C1 segment of cervical spinal cord (tissue), 14 donors: ENCODE data around the gene SFTA2.
"Not testable (repeated sequence)": the region's sequence is repeated elsewhere in the genome, so short reads cannot be mapped to it uniquely, and the experiment has no call there.

Source experiments
- DNase-seq, 14 donors: peaks; one replicate each; lab custom pipeline; 2025; lab: John Stamatoyannopoulos, UW

Gene SFTA2

GRCh38 chr6:30912746-30913520, 19.0 kb downstream of the SFTA2 start:
- peak in 1 of 14 donors; percentile 12 for DNase-seq

GRCh38 chr6:30910473-30910872, 21.5 kb downstream of the SFTA2 start:
- DNase-seq = not testable (repeated sequence)

GRCh38 chr6:30908700-30909099, 23.3 kb downstream of the SFTA2 start:
- no peak for DNase-seq

GRCh38 chr6:30907758-30908591, 24.0 kb downstream of the SFTA2 start, which contains the start of gene GTF2H4:
Gene GTF2H4 (plus strand): TSS chr6:30908207.
- DNase-seq = peak; percentile 70 to 97 (median 93)

- not testable (repeated sequence) for DNase-seq
These were observed 24.6 kb downstream of the SFTA2 start for GRCh38 chr6:30907290-30907757.

GRCh38 chr6:30903236-30903635, 28.7 kb downstream of the SFTA2 start:
- no peak for DNase-seq

- DNase-seq = no peak
These were observed 29.3 kb downstream of the SFTA2 start for GRCh38 chr6:30902709-30903108.

- DNase-seq = not testable (repeated sequence)
These were observed 29.8 kb downstream of the SFTA2 start for GRCh38 chr6:30902196-30902595.

- no peak for DNase-seq
These were observed 30.5 kb downstream of the SFTA2 start for GRCh38 chr6:30901436-30901835.

- no peak for DNase-seq
These were observed 31.0 kb downstream of the SFTA2 start for GRCh38 chr6:30900863-30901417.

- peak in 1 of 14 donors; percentile 47 for DNase-seq
These were observed 33.1 kb downstream of the SFTA2 start for GRCh38 chr6:30898750-30899360.

GRCh38 chr6:30897882-30898281, 34.1 kb downstream of the SFTA2 start:
- no peak for DNase-seq

GRCh38 chr6:30896541-30896940, 35.4 kb downstream of the SFTA2 start:
- DNase-seq = no peak

GRCh38 chr6:30895343-30895742, 36.6 kb downstream of the SFTA2 start:
- no peak for DNase-seq

GRCh38 chr6:30894935-30895334, 37.0 kb downstream of the SFTA2 start:
- no peak for DNase-seq

- no peak for DNase-seq
These were observed 37.6 kb downstream of the SFTA2 start for GRCh38 chr6:30894381-30894780.

- no peak for DNase-seq
These were observed 38.3 kb downstream of the SFTA2 start for GRCh38 chr6:30893666-30894065.

- DNase-seq = no peak
These were observed 38.9 kb downstream of the SFTA2 start for GRCh38 chr6:30893001-30893591.

- DNase-seq = no peak
These were observed 40.0 kb downstream of the SFTA2 start for GRCh38 chr6:30891816-30892538.

- DNase-seq = no peak
These were observed 40.6 kb downstream of the SFTA2 start for GRCh38 chr6:30891450-30891723.
